Measurements from ENCODE around the gene PARP3. TPM values are rescaled to one million over a fixed set of nuclear protein-coding genes. Genes with fewer than 3 reads are reported as not detected.

The PARP3 gene
- total RNA-seq, 1 donor from 2014 or later = 12.7 TPM

- no peaks in the 10 kb centered on the region for H3K9me3 Mint-ChIP-seq
- intact Hi-C loops (cut with micrococcal nuclease) = no loop called here
- peaks cover 5% of the 10 kb centered on the region for H3K27me3 Mint-ChIP-seq
- peaks cover 1% of the 10 kb centered on the region for H3K36me3 Mint-ChIP-seq (ENCODE audit: low read depth)
- H3K27ac Mint-ChIP-seq = no peak overlapping the region
- peaks cover 15% of the 10 kb centered on the region for H3K4me1 Mint-ChIP-seq
- TF ChIP-seq, protein P1, sequence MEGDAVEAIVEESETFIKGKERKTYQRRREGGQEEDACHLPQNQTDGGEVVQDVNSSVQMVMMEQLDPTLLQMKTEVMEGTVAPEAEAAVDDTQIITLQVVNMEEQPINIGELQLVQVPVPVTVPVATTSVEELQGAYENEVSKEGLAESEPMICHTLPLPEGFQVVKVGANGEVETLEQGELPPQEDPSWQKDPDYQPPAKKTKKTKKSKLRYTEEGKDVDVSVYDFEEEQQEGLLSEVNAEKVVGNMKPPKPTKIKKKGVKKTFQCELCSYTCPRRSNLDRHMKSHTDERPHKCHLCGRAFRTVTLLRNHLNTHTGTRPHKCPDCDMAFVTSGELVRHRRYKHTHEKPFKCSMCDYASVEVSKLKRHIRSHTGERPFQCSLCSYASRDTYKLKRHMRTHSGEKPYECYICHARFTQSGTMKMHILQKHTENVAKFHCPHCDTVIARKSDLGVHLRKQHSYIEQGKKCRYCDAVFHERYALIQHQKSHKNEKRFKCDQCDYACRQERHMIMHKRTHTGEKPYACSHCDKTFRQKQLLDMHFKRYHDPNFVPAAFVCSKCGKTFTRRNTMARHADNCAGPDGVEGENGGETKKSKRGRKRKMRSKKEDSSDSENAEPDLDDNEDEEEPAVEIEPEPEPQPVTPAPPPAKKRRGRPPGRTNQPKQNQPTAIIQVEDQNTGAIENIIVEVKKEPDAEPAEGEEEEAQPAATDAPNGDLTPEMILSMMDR (IDR thresholded peaks at IDR 0.05) = no peak
- ATAC-seq (ENCODE audit: low read depth) (no peak), DNase-seq (no peak)
- ChIA-PET CTCF (no interaction called here), POLR2A (interaction anchor here (0.6 to 1.8 kb wide), 4 partner anchors 8 to 582 kb away, joined by 3 to 6 read pairs (median 4); partner anchors contain the start of genes ABHD14A, ACY1 and RRP9)
- H3K4me3 Mint-ChIP-seq = peak overlapping the region; percentile 77
These were observed 24.3 kb downstream of the PARP3 start for GRCh38 chr3:51966486-51966885.

GRCh38 chr3:51966922-51967383 is 24.8 kb downstream of the PARP3 start:
- DNase-seq (peak; percentile 39), ATAC-seq (ENCODE audit: low read depth) (peak; percentile 70)
- TF ChIP-seq, protein P1 (IDR thresholded peaks at IDR 0.05) = no peak
- POLR2A ChIA-PET = interaction anchor here (0.6 to 2.4 kb wide), 6 partner anchors 8 to 583 kb away, joined by 3 to 7 read pairs (median 4); partner anchors contain the start of genes ABHD14A, ACY1, PARP3 and RPL29
- H3K27me3 Mint-ChIP-seq = peaks cover 5% of the 10 kb centered on the region
- H3K36me3 Mint-ChIP-seq (ENCODE audit: low read depth) = peaks cover 1% of the 10 kb centered on the region
- no peaks in the 10 kb centered on the region for H3K9me3 Mint-ChIP-seq
- H3K4me1 Mint-ChIP-seq = peaks cover 15% of the 10 kb centered on the region
- peak overlapping the region; percentile 77 for H3K4me3 Mint-ChIP-seq
- CTCF ChIA-PET = interaction anchor here (1.4 kb wide), 1 partner anchor 24 kb away, joined by 3 read pairs; the partner anchor contains the start of gene PARP3
- no peak overlapping the region for H3K27ac Mint-ChIP-seq
- intact Hi-C loops (cut with micrococcal nuclease) = loop anchor here (1.0 kb wide), 1 partner anchor 11 kb away; no protein-coding TSS in a partner anchor

GRCh38 chr3:51967384-51968169 is 25.4 kb downstream of the PARP3 start, which contains the start of gene PCBP4:
PCBP4 (minus strand) TSS chr3:51967454; CDS start chr3:51961240, 6,214 bp downstream.
- ATAC-seq (ENCODE audit: low read depth) (peak; percentile 77), DNase-seq (peak; percentile 42)
- peaks cover 16% of the 10 kb centered on the region for H3K4me1 Mint-ChIP-seq
- ChIA-PET CTCF (interaction anchor here (1.4 kb wide), 1 partner anchor 25 kb away, joined by 3 read pairs; the partner anchor contains the start of gene PARP3), POLR2A (interaction anchor here (0.6 to 2.4 kb wide), 6 partner anchors 15 to 467 kb away, joined by 3 to 7 read pairs (median 5); partner anchors contain the start of genes ACY1, PARP3, RPL29 and RRP9)
- H3K27ac Mint-ChIP-seq = peak within 1 kb of the TSS; percentile 66
- H3K4me3 Mint-ChIP-seq = peak within 1 kb of the TSS; percentile 85
- TF ChIP-seq, protein P1 (IDR thresholded peaks at IDR 0.05) = no peak
- intact Hi-C loops (cut with micrococcal nuclease) = loop anchor here (1.0 kb wide), 1 partner anchor 11 kb away; no protein-coding TSS in a partner anchor
- H3K9me3 Mint-ChIP-seq = no peaks in the 10 kb centered on the region
- H3K27me3 Mint-ChIP-seq = peaks cover 5% of the 10 kb centered on the region
- peaks cover 1% of the 10 kb centered on the region for H3K36me3 Mint-ChIP-seq (ENCODE audit: low read depth)

DNA sequence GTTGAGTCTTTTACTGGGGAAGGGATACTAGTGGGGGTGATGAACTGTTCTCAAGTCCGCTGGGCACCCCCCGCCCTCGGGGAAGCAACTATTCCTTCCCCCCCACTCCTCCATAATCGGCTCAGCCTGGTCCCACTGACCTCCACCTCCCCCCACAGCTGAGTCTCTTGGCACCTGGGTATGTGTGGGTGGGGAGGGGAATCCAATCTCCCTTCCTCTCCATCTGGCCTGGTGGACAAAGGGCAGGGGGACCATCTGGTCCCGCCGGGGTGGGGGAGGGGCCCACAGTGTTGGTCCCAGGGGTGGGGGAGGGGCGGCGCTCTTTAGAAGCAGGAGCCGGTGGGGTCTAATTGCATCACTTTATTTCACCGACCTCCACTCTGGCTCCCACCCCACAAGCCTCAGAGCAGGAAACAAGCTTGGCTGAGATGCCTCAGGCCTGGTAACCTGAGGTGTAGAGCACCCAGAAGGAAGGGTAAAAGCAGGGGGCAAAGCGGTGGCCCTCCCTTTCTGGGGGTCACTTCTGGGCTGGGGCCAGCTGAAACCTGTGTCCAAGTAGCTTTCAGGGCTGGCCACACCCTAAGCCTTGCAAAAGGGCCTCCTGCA is 26.1 kb downstream of the PARP3 start:
- Mint-ChIP-seq H3K9me3 (no peaks in the 10 kb centered on the region), H3K4me3 (peak overlapping the region; percentile 85), H3K27me3 (peaks cover 5% of the 10 kb centered on the region), H3K4me1 (peaks cover 17% of the 10 kb centered on the region), H3K36me3 (ENCODE audit: low read depth) (peaks cover 1% of the 10 kb centered on the region), H3K27ac (no peak overlapping the region)
- ATAC-seq (ENCODE audit: low read depth) (no peak), DNase-seq (no peak)
- CTCF ChIA-PET = interaction anchor here (1.4 kb wide), 1 partner anchor 26 kb away, joined by 3 read pairs; the partner anchor contains the start of gene PARP3
- intact Hi-C loops (cut with micrococcal nuclease) = no loop called here
- TF ChIP-seq, protein P1 (IDR thresholded peaks at IDR 0.05) = no peak
- POLR2A ChIA-PET = interaction anchor here (0.6 to 2.4 kb wide), 4 partner anchors 14 to 564 kb away, joined by 3 to 7 read pairs (median 5); partner anchors contain the start of genes ACY1 and RPL29

Measured in activated B cell treated with CpG ODN at 0.5 μM for 24 hours (primary cell).